ENCODE measurements around the gene DSPP. TPM values are rescaled to one million over a fixed set of nuclear protein-coding genes. Genes with fewer than 3 reads are reported as not detected.

DSPP gene
- total and polyA plus RNA-seq, 2 of the 4 experiments (the other 2 are of a cell fraction) = not detected

- Histone ChIP-seq H3K9ac (ENCODE audit: low read depth, low read length) (no peak overlapping the region), H4K5ac (ENCODE audit: low read depth, low read length) (no peak overlapping the region), H4K8ac (ENCODE audit: low read depth in 2 of 2, low read length in 2 of 2) (no peak overlapping the region), H3K4ac (ENCODE audit: low read depth, low read length) (no peak overlapping the region), H3K27ac (ENCODE audit: insufficient read depth, low read length) (no peak overlapping the region), H3K56ac (ENCODE audit: extremely low read depth, insufficient read depth, low read length) (no peak overlapping the region), H3K36me3 (ENCODE audit: control insufficient read depth, insufficient read depth, low read length) (no peaks in the 10 kb centered on the region), H2BK15ac (ENCODE audit: low read depth, low read length) (no peak overlapping the region), H3K4me1 (ENCODE audit: control insufficient read depth, insufficient read depth, low read length) (no peaks in the 10 kb centered on the region), H3K4me2 (ENCODE audit: low read depth, low read length) (no peak overlapping the region), H2AFZ (replicated peaks; ENCODE audit: low read length, poor library complexity) (no peak overlapping the region), H3K18ac (ENCODE audit: low read depth, low read length) (no peak overlapping the region), H3K79me1 (ENCODE audit: low read depth in 1 of 2, low read length in 2 of 2) (no peaks in the 10 kb centered on the region), H2AK9ac (replicated peaks; ENCODE audit: low read depth, low read length, poor library complexity) (no peak overlapping the region), H3K23ac (ENCODE audit: low read depth, low read length) (no peak overlapping the region), H2BK20ac (ENCODE audit: low read depth, low read length) (no peak overlapping the region), H2AK5ac (ENCODE audit: low read depth, low read length) (no peak overlapping the region), H2BK5ac (ENCODE audit: low read depth, low read length, poor library complexity, severe bottlenecking) (no peak overlapping the region), H3K27me3 (ENCODE audit: control insufficient read depth, insufficient read depth, low read length) (no peaks in the 10 kb centered on the region), H3K9me1 (ENCODE audit: insufficient read depth, low read length) (no peaks in the 10 kb centered on the region), H3K9me3 (ENCODE audit: control insufficient read depth, insufficient read depth, low read length) (no peaks in the 10 kb centered on the region), H2BK120ac (ENCODE audit: low read depth, low read length) (no peak overlapping the region), H3K4me3 (ENCODE audit: insufficient read depth, low read depth, low read length) (no peak overlapping the region), H4K20me1 (ENCODE audit: insufficient read depth, low read length) (no peaks in the 10 kb centered on the region), H3K14ac (replicated peaks; ENCODE audit: low read depth, low read length) (no peak overlapping the region), H4K91ac (ENCODE audit: insufficient read depth, low read depth, low read length) (no peak overlapping the region)
- TF ChIP-seq CEBPB (IDR thresholded peaks at IDR 0.05; ENCODE audit: low read depth, low read length) = 0 out of 2 replicates have a peak, but pooled peaks have one; percentile 12
- TF ChIP-seq, protein P1, sequence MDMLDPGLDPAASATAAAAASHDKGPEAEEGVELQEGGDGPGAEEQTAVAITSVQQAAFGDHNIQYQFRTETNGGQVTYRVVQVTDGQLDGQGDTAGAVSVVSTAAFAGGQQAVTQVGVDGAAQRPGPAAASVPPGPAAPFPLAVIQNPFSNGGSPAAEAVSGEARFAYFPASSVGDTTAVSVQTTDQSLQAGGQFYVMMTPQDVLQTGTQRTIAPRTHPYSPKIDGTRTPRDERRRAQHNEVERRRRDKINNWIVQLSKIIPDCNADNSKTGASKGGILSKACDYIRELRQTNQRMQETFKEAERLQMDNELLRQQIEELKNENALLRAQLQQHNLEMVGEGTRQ (IDR thresholded peaks at IDR 0.05; ENCODE audit: low read depth, low read length) = no peak
- intact Hi-C loops (cut with micrococcal nuclease) (loop anchor here (10.0 kb wide), 1 partner anchor 283 kb away; no protein-coding TSS in a partner anchor), dilution Hi-C loops (cut with HindIII; ENCODE audit: low sequenced_read_pairs, unreplicated experiment) (no loop called here), in situ Hi-C loops (cut with MboI; ENCODE audit: low sequenced_read_pairs) (no loop called here)
- peak; percentile 40 for DNase-seq
- POLR2A ChIA-PET (ENCODE audit: unreplicated experiment) = no interaction called here
- ATAC-seq (ENCODE audit: low read depth) = no peak
- BruUV-seq (replicated peaks) = no TSS peak
- CTCF ChIA-PET = no interaction called here
- WGBS, 2 experiments (ENCODE audit: extremely low coverage in 2 of 2, insufficient read length in 1 of 2) = no CpG with 5 or more reads among the region's 3 CpGs
Measured at GRCh38 chr4:87657525-87657924, 49.2 kb downstream of the DSPP start.
